Vagina (tissue), 2 donors: ENCODE data around the gene AKAP7. TPM values are rescaled to one million over a fixed set of nuclear protein-coding genes. Genes with fewer than 3 reads are reported as not detected.

ENCODE experiments used
- DNase-seq, 2 donors: peaks; one replicate each; pipeline ENCODE4 v3.0.0-alpha.2; 2017; ENCODE audit errors: extremely low spot score in 2 of 2
- H3K27ac ChIP-seq: fragments of 200-600 bp; sonication (generic); one replicate; pipeline ENCODE4 v1.5.1; 2019
- H3K27me3 ChIP-seq: fragments of 200-600 bp; sonication (generic); one replicate; pipeline ENCODE4 v1.5.1; 2019
- H3K36me3 ChIP-seq, 2 donors: fragments of 200-600 bp; sonication (generic); one replicate each; pipeline ENCODE4 v1.5.1; 2017 to 2019
- H3K4me1 ChIP-seq: fragments of 200-600 bp; sonication (generic); one replicate; pipeline ENCODE4 v1.5.1; 2019
- H3K4me3 ChIP-seq, 2 donors: fragments of 200-600 bp; sonication (generic); 1 replicate in 1 of 2; 2 replicates in 1 of 2; pipeline ENCODE4 v1.5.1; 2016 to 2019
- H3K9me3 ChIP-seq: fragments of 200-600 bp; sonication (generic); one replicate; pipeline ENCODE4 v1.5.1; 2019
- CTCF ChIP-seq, 3 experiments: fragments of 450-650 bp in 2 of 3; fragments of 200-600 bp in 1 of 3; sonication (generic) in 1 of 3; IDR thresholded peaks; one replicate each; pipeline ENCODE4 v1.5.1; 2017 to 2019; ENCODE audit warnings: antibody characterized with exemption in 3 of 3, mild to moderate bottlenecking in 2 of 3, moderate library complexity in 2 of 3
- POLR2A ChIP-seq, 2 donors: fragments of 450-650 bp; IDR thresholded peaks; one replicate each; pipeline ENCODE4 v1.6.1; 2017; ENCODE audit warnings: antibody characterized with exemption in 2 of 2, mild to moderate bottlenecking in 2 of 2, moderate library complexity in 2 of 2
- POLR2AphosphoS5 ChIP-seq, 2 donors: sonication (generic); formaldehyde crosslinking; IDR thresholded peaks; one replicate each; pipeline ENCODE4 v1.9.0; 2017; ENCODE audit warnings: antibody characterized with exemption in 2 of 2, mild to moderate bottlenecking in 2 of 2, low read depth in 1 of 2; ENCODE audit not compliant: insufficient read depth in 1 of 2
- intact Hi-C: fragments of 100-400 bp; cut with DNase I; formaldehyde crosslinking; loops from one replicate; pipeline ENCODE4 v1.15.1; 2023
- total RNA-seq: library from RNA; depleted of rRNA; stranded (reverse); fragments of >200 nt; gene quantifications from one replicate; pipeline ENCODE4 v1.2.3, GENCODE V29; 2016

The AKAP7 gene
- total RNA-seq, 1 donor from 2014 or later, result 6.4 TPM

GRCh38 chr6:131231103-131231502 lies 95.8 kb downstream of the AKAP7 start:
- intact Hi-C loops, result no loop called here
- TF ChIP-seq POLR2A (IDR thresholded peaks at IDR 0.05), result no peak
- TF ChIP-seq CTCF (IDR thresholded peaks at IDR 0.05), result no peak
- no peak for TF ChIP-seq POLR2AphosphoS5 (IDR thresholded peaks at IDR 0.05; ENCODE audit: insufficient read depth in 1 of 2, low read depth in 1 of 2)
- Histone ChIP-seq H3K27ac (no peak overlapping the region), H3K36me3 (no peaks in the 10 kb centered on the region), H3K4me1 (no peaks in the 10 kb centered on the region), H3K9me3 (no peaks in the 10 kb centered on the region), H3K4me3 (no peak overlapping the region), H3K27me3 (no peaks in the 10 kb centered on the region)
- no peak for DNase-seq

GRCh38 chr6:131231891-131232290 lies 96.6 kb downstream of the AKAP7 start:
- TF ChIP-seq CTCF (IDR thresholded peaks at IDR 0.05) (no peak), POLR2AphosphoS5 (IDR thresholded peaks at IDR 0.05; ENCODE audit: insufficient read depth in 1 of 2, low read depth in 1 of 2) (no peak), POLR2A (IDR thresholded peaks at IDR 0.05) (no peak)
- H3K4me3 ChIP-seq, result no peak overlapping the region
- H3K9me3 ChIP-seq, result no peaks in the 10 kb centered on the region
- intact Hi-C loops, result no loop called here
- H3K27me3 ChIP-seq, result no peaks in the 10 kb centered on the region
- no peak overlapping the region for H3K27ac ChIP-seq
- no peaks in the 10 kb centered on the region for H3K36me3 ChIP-seq
- DNase-seq, result no peak
- H3K4me1 ChIP-seq, result no peaks in the 10 kb centered on the region

- Histone ChIP-seq H3K36me3 (no peaks in the 10 kb centered on the region), H3K4me3 (no peak overlapping the region), H3K9me3 (no peaks in the 10 kb centered on the region), H3K27ac (no peak overlapping the region), H3K27me3 (no peaks in the 10 kb centered on the region), H3K4me1 (no peaks in the 10 kb centered on the region)
- TF ChIP-seq POLR2AphosphoS5 (IDR thresholded peaks at IDR 0.05; ENCODE audit: insufficient read depth in 1 of 2, low read depth in 1 of 2) (no peak), CTCF (IDR thresholded peaks at IDR 0.05) (no peak), POLR2A (IDR thresholded peaks at IDR 0.05) (no peak)
- DNase-seq, result no peak
- intact Hi-C loops, result no loop called here
These were observed 109.7 kb downstream of the AKAP7 start for GRCh38 chr6:131244942-131245341.

- Histone ChIP-seq H3K9me3 (no peaks in the 10 kb centered on the region), H3K36me3 (no peaks in the 10 kb centered on the region), H3K27me3 (no peaks in the 10 kb centered on the region), H3K4me3 (peak overlapping the region; percentile 29 to 38), H3K27ac (no peak overlapping the region), H3K4me1 (peaks cover 11% of the 10 kb centered on the region)
- intact Hi-C loops, result no loop called here
- no peak for TF ChIP-seq POLR2AphosphoS5 (IDR thresholded peaks at IDR 0.05; ENCODE audit: insufficient read depth in 1 of 2, low read depth in 1 of 2)
- TF ChIP-seq POLR2A (IDR thresholded peaks at IDR 0.05), result no peak
- TF ChIP-seq CTCF (IDR thresholded peaks at IDR 0.05), result no peak
- no peak for DNase-seq
These were observed 114.9 kb downstream of the AKAP7 start for GRCh38 chr6:131250122-131250521.

- Histone ChIP-seq H3K27ac (no peak overlapping the region), H3K4me1 (peaks cover 11% of the 10 kb centered on the region), H3K4me3 (peak overlapping the region in 1 of 2 donors; percentile 29), H3K9me3 (no peaks in the 10 kb centered on the region), H3K27me3 (no peaks in the 10 kb centered on the region), H3K36me3 (peaks cover 0 to 2% of the 10 kb centered on the region in 2 donors)
- TF ChIP-seq POLR2AphosphoS5 (IDR thresholded peaks at IDR 0.05; ENCODE audit: insufficient read depth in 1 of 2, low read depth in 1 of 2) (no peak), CTCF (IDR thresholded peaks at IDR 0.05) (no peak), POLR2A (IDR thresholded peaks at IDR 0.05) (no peak)
- intact Hi-C loops, result no loop called here
- no peak for DNase-seq
These were observed 115.7 kb downstream of the AKAP7 start for GRCh38 chr6:131250936-131251335.
